ENCODE data around the gene ATP6V0C. TPM values are rescaled to one million over a fixed set of nuclear protein-coding genes. Genes with fewer than 3 reads are reported as not detected.

Gene ATP6V0C
- 100 to 1,000 TPM in 2 of 5 donors, 10 to 100 TPM in 3; 60.5 to 158 (median 87.5) TPM for polyA plus RNA-seq (ENCODE audit: insufficient read depth in 1 of 5, insufficient read length in 5 of 5, low replicate concordance in 1 of 5)
- long read RNA-seq, donor 1, transcript ATP6V0C-201 (3 exons, 1,175 nt): major isoform, 163 of 179 reads
- long read RNA-seq, donor 1, transcript ATP6V0C-202 (2 exons, 1,081 nt): minor isoform, 16 of 179 reads
- long read RNA-seq, donor 1, partial matches to known transcripts: 0 of 179 reads
- long read RNA-seq, donor 1, other reads (novel, unspliced or antisense): 0 of 179 reads
- long read RNA-seq, donor 2, transcript ATP6V0C-201 (3 exons, 1,175 nt): major isoform, 68 of 71 reads
- long read RNA-seq, donor 2, partial matches to known transcripts: 0 of 71 reads
- long read RNA-seq, donor 2, other reads (novel, unspliced or antisense): 0 of 71 reads
- long read RNA-seq, donor 3, transcript ATP6V0C-202 (2 exons, 1,081 nt): minor isoform, 7 of 108 reads
- long read RNA-seq, donor 3, transcript ATP6V0C-201 (3 exons, 1,175 nt): major isoform, 96 of 108 reads
- long read RNA-seq, donor 3, partial matches to known transcripts: 5 of 108 reads
- long read RNA-seq, donor 3, other reads (novel, unspliced or antisense): 0 of 108 reads
- long read RNA-seq, donor 4, transcript ATP6V0C-201 (3 exons, 1,175 nt): major isoform, 78 of 104 reads
- long read RNA-seq, donor 4, transcript ATP6V0C-202 (2 exons, 1,081 nt): minor isoform, 8 of 104 reads
- long read RNA-seq, donor 4, partial matches to known transcripts: 18 of 104 reads
- long read RNA-seq, donor 4, other reads (novel, unspliced or antisense): 0 of 104 reads
- long read RNA-seq, donor 5, transcript ATP6V0C-202 (2 exons, 1,081 nt): minor isoform, 5 of 143 reads
- long read RNA-seq, donor 5, transcript ATP6V0C-201 (3 exons, 1,175 nt): major isoform, 132 of 143 reads
- long read RNA-seq, donor 5, partial matches to known transcripts: 6 of 143 reads
- long read RNA-seq, donor 5, other reads (novel, unspliced or antisense): 0 of 143 reads
- long read RNA-seq, donor 6, transcript ATP6V0C-202 (2 exons, 1,081 nt): minor isoform, 13 of 184 reads
- long read RNA-seq, donor 6, transcript ATP6V0C-201 (3 exons, 1,175 nt): major isoform, 165 of 184 reads
- long read RNA-seq, donor 6, partial matches to known transcripts: 6 of 184 reads
- long read RNA-seq, donor 6, other reads (novel, unspliced or antisense): 0 of 184 reads
- long read RNA-seq, donor 7, transcript ATP6V0C-201 (3 exons, 1,175 nt): major isoform, 54 of 58 reads
- long read RNA-seq, donor 7, partial matches to known transcripts: 0 of 58 reads
- long read RNA-seq, donor 7, other reads (novel, unspliced or antisense): 0 of 58 reads
- long read RNA-seq, donor 8, transcript ATP6V0C-201 (3 exons, 1,175 nt): major isoform, 37 of 41 reads
- long read RNA-seq, donor 8, partial matches to known transcripts: 0 of 41 reads
- long read RNA-seq, donor 8, other reads (novel, unspliced or antisense): 0 of 41 reads

DNA sequence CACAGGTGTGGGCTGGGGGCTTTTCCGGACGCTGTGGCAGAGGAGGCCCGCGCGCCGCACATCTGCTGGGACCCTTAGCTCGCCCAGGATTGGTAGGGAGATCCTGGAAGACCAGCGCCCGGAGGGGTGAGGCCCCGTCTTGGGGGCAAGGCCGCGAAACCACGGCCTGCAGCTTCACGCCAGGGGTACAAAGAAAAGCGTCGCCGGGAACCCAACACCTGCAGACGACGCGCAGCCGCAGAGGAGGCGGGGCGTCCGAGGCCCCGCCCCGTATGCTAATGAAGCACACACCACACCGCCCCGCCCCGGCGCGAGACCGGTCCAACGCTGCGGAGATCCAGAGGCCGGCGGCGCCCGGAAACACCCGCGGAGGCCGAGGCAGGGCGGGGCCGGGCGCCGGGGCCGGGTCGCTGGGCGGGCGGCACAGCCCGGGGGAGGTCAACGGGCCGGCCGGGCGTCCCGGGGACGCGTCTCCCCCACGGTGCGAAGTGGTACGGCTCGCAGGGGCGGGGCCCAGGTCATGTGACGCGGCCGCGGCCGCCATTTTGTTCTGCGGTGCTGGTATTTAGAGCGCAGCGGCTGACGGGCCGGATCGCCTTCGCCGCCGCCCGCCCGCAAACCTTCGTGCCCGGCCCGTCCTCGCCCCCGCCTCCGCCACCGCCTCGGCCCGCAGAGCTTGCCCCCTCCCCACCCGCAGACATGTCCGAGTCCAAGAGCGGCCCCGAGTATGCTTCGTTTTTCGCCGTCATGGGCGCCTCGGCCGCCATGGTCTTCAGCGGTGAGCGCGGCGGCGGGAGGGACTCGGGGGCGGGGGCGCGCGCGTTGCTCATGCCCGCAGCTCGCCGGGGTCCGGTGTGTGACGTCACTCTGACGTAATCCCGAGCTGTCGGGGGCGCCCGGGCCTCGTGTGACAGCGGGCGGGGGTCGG is at the start of gene ATP6V0C:
TSS of gene ATP6V0C (plus strand) at position 548 of the 928 bp plus-strand sequence. CDS start at position 700, 152 bp downstream.
- DNase-seq: peak; percentile 84 to 87

DNA sequence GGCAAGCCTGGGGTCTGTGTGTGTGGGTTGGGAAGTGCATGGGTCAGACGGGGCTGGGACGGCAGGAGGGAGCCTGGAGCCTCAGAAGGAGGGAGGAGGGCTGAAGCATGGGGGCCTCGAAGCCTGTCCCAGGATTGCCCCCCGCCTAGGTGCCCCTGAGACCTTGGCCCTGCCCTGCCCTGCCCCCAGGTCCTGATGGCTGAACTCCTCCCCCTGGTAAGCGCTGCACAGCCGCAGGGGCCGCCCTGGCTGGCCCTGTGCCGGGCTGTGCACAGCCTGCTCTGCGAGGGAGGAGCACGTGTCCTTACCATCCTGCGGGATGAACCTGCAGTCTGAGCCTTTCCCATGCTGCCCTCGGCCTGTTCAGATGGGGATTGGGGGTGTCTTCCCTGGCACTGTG is 49.4 kb upstream of the ATP6V0C start:
- no peak for DNase-seq

DNA sequence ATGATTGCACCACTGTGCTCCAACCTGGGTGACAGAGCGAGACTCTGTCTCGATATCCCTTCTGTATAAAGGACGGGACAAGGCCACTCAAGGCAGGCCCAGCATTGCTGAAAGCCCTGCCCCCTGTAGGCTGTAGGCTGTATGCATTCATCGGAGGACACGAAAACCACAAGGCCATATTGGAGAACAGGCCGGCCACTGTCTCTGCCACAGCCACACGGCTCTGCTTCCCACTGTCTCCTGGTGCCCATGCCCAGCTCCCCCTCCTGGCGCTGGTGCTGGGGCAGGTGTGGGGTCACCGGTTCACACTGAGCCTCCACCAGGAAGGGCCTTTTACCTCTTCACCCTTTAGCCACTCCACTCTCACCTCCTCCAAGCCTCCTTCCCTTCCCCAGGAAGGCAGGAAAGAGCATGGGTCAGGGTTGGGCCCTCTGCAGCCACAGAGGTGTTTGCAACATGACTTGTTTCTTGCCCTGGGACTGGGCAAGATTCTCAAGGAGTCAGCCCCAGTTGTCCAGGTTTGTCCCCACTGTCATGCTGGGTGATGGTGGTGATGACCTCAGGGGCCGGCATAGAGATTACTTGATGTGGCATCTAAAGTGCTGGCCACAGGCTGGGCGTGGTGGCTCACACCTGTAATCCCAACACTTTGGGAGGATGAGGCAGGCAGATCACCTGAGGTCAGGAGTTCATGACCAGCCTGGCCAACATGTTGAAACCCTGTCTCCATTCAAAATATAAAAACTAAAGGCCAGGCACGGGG is 47.9 kb upstream of the ATP6V0C start:
- no peak for DNase-seq

- DNase-seq: no peak
Measured at GRCh38 chr16:2466667-2467527, 46.9 kb upstream of the ATP6V0C start.

DNA sequence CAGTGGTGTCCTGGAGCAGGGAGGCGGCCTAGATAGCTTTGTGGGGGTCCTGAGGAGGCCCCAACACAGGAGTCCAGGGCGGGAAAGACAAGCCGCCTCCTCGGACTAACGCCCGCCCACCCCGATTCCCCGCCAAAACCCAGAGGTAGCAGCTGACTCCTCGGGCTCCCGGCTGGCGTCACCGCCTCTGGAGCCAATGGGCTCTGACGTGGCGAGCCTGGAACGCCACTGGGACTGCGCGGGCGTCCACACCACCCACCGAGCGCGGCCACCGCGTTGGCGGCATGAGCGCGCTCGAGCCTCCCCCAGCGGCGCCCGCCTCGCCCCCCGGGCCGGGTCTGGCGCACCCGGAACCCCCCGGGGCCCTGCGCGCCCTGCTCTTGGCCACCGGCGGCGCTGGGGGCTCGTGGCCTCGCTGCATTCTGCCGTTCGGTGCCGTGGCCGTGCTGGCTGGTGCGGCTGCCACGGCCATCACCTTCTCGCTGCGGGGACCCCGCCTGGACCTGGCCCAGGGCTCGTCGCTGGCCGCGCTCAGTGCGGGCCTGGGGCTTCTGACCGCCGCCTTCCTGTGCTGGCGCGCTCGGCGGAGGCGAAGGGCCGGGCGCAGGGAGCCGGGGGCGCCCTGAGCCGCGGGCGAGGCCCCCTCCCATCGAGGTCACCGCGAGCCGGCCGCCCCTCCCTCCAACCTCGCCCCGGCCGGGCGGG is 46.1 kb upstream of the ATP6V0C start:
- DNase-seq: peak; percentile 86

DNA sequence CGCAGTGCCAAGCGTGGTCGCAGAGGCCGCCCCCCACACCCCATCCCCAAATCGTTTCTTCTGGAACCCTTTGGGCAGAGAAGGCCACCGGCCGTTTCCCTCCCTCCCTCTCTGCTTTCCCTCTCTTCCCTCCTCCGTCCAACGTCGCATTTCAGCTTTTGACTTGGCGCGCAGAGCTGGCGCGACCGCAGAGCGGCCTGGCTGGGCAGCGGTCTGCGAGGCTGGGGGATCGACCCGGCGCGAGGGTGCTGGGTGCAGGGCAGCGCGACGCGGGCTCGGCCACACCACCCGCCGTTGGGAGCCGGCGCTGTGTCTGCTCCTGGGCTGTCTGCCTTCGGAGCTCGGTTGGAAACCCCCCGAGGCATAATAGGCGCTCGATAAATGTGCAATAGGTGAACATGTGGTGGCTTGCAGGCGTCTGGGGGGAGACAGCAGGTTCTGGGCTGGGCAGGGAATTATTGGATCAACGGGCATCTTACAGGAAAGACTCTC is 45.5 kb upstream of the ATP6V0C start:
- peak in 1 of 2 donors; percentile 42 for DNase-seq

- peak in 1 of 2 donors; percentile 55 for DNase-seq
Measured at GRCh38 chr16:2468725-2469398, 44.9 kb upstream of the ATP6V0C start.

- no peak for DNase-seq
Measured at GRCh38 chr16:2469399-2470233, 44.1 kb upstream of the ATP6V0C start.

DNA sequence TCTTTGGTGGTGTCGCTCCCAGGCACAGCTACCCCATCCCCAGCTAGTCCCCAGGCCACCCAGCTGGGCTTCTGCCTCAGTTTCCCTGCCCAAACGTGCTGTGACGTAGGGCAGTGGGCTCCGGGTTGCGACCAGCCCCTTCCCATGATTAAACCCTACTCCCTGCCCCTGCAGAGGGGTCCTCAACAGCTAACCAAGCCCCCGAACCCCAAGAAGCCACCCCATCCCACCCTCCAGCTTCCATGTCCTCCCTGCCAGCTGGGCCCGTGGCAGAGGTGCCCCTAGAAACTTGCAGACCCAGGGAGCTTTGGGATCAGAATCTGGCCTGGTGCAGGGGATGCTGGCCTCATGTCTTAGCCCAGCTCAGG is 43.5 kb upstream of the ATP6V0C start:
- no peak for DNase-seq

GRCh38 chr16:2470603-2471015 is 43.1 kb upstream of the ATP6V0C start:
- no peak for DNase-seq

DNA sequence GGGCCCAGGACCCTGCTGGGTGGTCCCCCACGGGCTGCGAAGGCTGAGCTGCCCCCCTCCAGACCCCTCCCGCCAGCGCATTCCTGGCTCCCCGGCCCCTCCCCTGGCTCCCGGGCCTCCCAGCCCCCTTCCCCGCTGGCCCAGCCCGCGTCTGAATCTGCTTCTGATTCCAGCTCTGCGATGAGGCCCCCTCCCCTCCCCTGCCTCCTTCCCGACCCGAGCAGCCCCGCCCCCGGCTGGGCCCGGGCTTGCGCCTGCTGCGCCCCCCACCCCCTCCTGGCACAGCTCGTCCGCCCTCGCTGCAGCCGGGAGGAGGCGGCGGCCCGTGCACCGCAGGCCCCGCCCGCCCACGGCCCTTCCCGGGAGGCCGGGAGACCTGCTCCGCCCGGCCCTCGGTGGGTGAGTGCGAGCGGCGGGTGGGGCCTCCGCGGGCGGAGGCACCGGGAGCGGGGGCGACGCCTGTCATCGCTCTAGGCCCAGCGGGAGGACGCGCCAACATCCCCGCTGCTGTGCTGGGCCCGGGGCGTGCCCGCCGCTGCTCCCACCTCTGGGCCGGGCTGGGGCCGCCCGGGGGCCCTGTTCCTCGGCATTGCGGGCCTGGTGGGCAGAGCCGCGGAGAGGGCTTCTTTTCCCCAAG is 42.6 kb upstream of the ATP6V0C start, which contains the start of gene NTN3:
TSS of gene NTN3 (plus strand) at position 282 of the 637 bp plus-strand sequence. CDS start 405 bp downstream, outside the sequence.
- peak; percentile 81 to 86 for DNase-seq

DNA sequence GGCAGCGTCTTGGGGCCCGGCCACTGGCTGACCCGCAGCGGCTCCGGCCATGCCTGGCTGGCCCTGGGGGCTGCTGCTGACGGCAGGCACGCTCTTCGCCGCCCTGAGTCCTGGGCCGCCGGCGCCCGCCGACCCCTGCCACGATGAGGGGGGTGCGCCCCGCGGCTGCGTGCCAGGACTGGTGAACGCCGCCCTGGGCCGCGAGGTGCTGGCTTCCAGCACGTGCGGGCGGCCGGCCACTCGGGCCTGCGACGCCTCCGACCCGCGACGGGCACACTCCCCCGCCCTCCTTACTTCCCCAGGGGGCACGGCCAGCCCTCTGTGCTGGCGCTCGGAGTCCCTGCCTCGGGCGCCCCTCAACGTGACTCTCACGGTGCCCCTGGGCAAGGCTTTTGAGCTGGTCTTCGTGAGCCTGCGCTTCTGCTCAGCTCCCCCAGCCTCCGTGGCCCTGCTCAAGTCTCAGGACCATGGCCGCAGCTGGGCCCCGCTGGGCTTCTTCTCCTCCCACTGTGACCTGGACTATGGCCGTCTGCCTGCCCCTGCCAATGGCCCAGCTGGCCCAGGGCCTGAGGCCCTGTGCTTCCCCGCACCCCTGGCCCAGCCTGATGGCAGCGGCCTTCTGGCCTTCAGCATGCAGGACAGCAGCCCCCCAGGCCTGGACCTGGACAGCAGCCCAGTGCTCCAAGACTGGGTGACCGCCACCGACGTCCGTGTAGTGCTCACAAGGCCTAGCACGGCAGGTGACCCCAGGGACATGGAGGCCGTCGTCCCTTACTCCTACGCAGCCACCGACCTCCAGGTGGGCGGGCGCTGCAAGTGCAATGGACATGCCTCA is 41.9 kb upstream of the ATP6V0C start:
- DNase-seq: no peak

GRCh38 chr16:2472488-2472864 is 41.3 kb upstream of the ATP6V0C start:
- DNase-seq: no peak

DNA sequence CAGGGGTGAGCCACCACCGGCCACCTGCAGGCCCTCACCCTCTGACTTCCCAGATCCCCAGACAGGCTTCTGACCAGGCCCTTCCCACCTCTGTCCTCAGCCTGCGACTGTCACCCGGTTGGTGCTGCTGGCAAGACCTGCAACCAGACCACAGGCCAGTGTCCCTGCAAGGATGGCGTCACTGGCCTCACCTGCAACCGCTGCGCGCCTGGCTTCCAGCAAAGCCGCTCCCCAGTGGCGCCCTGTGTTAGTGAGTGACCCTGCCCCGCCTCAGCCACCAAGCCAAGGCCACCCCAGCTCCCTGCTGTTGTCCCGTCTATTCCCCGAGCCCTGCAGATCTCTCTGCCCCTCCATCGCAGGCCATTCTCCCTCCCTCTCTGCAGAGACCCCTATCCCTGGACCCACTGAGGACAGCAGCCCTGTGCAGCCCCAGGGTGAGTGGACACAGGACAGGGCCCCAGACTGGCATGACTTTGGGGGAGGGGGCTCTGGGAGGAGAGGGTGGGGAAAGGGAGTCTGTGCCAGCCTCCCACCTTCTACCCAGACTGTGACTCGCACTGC is 40.8 kb upstream of the ATP6V0C start:
- DNase-seq: no peak
